ENCODE measurements around the gene SUSD4.

The SUSD4 gene

DNA sequence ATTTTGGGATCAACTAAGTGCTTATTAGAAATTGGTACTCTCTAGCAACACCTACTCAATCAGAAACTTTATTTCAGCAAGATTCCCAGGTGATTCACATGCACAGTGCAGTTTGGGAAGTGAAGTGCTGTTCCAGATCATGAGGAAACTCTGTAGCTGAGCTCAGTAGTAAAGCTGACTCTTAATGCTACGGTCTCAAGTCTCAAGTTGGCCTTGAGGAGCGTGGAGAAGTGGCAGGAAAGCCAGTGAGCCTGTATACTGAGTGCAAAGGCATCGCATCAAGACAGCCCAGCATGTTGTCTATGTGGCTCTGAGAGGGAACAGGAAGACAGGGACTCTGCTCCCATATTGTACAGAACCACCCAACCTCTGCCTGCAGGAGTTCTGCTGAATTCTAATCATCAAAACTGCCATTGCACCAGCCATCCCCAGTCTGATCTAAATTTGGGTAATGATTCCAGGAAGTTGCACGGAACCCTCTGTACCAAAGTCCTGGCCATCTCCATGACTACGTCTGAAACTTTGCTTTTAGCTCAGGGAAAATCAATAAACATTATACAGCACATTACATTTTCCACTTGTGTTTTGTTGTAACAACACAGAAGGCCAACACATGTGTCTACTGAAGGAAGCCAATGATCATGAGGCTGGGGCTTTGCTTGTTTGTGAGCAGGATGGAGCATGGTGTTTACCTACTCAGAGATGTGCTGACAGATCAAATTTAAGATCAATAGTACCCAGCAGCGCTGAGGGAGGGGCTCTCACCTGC lies 115.8 kb downstream of the SUSD4 start:
- no peak for DNase-seq

DNA sequence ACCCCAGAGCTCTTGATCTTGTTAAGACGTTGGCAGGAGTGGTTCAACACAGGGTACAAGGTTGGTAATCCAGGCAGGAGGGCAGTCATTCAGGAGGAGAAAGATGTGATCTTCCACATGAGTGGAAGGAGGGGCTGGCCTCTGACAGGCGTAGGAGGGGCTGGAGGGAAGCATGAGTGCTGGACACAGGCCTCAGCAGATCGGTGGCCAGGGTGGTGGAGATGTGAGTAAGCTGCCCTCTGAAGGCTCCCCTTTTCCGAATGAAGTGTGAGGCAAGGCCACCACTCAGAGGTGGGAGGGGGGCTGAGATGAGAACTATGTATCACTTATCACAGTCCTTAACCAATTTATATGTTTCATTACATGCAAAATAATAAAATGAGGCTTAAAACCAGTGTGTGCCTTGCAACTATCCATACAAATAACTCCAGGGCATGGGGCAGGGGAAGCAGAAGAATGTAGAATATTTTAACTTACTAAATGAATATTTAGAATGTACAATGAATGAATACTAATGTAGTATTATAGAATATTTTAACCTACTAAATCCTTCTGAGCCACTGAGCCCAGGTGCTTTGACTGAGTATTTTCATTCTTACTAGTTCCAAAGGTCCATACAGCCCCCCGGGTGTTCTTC lies 117.4 kb downstream of the SUSD4 start:
- DNase-seq: no peak

DNA sequence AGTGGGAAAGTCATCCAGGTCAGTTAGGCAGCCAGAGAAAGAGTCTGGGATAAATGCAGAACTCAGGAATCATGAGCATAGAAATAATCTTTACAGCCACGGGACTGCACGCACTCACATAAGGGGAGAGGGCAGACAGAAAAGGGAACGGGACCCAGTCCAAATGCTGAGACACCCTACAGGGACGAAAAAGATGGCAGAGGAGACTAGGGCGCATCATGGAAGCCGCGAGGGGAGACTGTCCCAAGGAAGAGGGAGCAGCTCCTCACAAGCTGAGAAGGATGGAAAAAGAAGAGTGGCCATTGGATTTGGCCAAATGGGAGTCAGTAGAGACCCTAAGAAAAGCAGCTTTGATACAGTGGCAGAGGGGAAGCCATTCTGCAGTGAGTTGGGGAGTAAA lies 118.0 kb downstream of the SUSD4 start:
- no peak for DNase-seq

DNA sequence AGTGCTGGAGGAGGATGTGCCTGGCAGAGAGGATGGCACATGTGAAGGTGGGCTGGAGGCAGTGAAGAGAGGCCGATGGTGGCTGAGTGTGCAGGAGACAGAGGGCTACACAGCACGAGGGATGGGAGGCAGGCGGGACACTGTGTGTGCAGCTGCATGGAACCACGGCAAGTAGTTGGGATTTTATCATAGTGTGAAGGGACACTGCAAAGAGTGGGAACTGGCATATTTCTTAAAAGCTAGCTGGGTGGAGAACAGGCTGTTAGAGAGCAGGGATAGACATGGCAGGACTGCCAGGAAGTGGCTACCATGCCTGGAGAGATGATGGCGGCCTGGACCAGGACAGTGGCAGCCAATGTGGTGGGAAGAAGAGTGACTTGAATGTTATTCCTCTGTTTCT lies 118.6 kb downstream of the SUSD4 start:
- DNase-seq: no peak

DNA sequence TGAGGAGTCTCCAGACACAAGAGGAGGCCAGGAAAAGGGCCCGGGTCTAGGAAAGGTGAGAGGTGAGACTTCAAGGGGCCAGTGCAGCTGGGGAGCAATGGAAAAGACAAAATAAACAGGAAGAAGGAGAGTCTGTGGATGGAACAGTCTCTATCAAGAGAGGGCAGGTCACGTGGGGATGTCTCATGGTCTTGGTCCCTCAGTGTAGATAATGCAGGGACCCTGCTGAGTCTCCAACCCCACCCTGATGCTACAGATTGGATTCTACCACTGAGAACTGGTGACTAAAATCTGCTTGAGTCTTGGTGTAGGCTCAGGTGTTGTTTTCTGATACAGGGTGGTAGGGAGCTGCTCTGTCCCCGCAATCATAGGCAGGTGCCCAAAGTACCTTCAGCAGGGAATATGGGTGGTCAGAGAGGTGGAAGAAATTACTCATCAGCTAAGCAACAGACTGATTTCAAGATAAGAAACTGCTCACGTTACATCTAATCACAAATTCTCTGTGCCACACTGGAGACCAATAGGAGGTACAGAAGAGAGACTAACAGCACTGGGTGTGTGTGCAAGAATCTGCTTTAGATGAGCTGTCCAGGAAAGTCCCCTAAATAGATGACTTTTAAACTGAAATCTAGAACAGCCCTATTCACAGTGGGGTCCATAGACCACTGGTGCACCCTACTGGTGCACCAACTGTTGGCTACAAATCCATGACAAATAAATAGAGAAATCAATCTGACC lies 119.4 kb downstream of the SUSD4 start:
- no peak for DNase-seq

DNA sequence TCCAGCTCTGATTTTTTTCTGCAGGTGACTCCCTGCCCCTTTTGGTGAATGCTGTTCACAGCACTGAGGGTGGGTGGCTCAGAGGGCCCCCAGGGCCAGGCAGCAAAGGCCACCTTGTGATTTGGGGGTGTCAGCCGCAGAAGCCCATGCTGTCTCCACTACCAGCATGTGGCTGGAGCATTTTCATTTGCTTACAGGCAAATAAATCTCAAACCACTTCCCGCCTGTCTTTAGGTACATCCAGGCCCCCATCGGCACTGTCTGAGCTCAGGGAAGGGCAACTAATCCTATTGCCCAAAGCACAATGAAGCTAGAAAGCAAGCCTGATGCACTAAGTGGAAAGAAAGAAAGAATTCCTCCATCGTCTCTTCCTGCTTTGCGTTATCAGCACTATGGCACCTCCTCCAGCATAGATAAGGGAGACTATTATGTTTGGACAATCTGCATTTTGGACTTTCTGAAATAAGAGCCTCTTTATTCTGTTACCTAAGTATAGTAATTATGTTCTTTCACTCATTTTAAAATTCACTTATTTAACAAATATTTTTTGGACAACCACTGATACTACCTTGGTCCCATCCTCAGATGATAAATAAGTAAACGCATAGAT lies 120.4 kb downstream of the SUSD4 start:
- DNase-seq: no peak

DNA sequence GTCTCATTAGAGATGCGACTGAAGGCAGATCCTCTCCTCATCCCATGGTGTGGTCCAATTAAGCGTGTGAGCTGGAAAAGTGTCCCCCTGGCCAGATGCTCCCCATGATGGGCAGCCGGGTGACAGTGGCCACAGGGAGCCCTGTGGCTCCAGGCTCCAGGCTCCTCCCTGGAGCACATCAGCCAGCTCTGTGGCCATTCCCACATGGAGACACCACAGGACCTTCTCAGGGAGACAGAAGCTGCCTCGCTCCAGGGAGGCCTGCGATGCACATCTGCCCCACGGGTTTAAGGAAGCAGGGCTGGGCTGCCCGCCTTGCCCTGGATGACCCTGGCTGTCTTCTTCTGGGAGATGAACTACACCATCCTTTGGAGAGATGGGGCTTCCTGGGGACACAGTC lies 121.0 kb downstream of the SUSD4 start:
- no peak for DNase-seq

DNA sequence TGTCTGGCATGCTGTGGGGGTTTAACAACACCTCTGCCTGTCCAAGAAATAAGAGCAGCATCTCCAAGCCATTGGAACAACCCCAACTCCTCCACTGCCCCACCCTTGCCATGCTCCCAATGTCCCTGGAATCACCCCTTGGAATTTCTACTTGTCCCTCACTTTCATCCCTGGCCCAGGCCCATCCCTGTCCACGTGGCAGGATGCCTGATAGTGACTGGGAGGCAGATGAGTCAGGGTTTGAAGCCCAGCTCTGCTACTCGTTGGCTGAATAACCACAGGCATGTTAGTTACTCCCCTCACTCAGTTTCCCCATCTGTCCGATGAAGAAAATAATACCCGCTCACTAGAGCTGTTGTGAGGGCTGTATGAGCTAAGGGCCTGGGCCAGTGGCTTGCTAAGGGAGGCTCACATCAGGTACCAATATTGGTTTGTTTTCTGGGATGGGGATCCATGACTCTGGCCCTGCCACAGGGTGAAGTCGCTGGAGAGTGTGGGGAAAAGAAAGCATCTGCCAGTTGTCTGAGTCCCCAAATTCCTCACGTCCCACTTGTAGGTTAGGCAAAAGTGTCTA lies 121.5 kb downstream of the SUSD4 start:
- no peak for DNase-seq

DNA sequence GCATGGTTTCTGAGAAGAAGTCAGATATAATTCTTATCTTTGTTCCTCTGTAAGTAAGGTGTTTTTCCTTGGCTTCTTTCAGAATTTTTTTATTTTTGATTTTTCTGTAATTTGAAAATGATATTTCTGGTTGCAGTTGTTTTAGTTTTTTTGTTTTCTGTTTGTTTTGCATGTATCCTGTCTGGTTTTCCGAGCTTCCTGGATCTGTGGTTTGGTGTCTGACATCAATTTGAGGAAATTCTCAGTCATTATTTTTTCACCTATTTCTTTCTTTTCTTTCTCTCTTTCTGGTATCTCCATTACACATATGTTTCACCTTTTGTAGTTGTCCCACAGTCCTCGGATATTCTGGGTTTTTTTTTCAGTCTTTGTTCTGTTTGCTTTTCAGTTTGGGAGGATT lies 123.9 kb downstream of the SUSD4 start:
- DNase-seq: no peak

DNA sequence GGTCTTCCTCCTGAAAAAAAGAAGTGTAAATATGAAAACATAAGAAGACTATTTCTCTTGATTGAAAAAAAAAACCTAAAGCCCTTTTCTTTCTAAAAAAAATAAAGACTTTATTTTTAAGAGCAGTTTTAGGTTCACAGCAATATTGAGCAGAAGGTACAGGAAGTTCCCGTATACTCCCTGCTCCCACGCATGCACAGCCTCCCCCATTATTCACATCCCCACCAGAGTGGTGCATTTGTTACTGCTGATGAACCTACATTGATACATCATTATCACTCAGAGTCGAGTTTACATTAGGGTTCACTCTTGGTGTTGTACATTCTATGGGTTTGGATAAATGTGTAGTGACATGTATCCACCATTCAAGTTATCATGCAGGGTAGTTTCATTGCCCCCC lies 128.9 kb downstream of the SUSD4 start:
- DNase-seq: no peak

DNA sequence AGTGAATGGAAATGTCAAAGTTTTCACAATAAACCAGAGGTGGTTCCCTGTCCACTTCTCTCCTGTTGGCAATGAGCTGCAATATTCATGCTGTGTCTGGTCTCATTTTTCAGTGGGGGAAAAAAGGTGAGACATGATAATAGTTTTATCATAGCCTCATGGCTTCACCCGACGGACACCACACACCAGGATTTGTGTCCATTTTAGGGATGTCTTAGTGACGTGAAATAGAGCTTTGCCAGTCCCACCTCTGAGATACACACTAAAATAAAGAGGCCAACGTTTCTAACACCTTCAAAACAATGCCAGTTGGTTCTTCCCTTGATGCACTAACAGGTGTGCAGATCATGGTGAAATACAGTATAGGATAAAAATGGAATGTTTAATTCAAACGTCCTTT lies 129.4 kb downstream of the SUSD4 start:
- DNase-seq: no peak

DNA sequence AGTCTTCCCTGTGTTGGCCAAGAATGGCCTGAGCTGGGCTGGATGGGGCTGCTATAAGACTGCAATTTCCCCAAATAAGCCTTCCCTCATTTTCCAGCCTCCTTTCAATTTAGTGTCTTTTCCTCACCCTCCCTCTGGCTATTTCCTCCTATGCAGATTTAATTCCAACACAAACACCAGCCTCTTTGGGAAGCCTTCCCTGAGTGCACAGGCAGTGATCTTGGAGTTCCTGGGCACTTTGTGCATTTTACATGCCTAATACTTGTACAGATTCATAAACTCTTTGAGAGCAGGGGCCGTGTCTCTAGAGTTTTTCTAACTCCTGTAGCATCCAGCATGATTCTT lies 129.8 kb downstream of the SUSD4 start:
- no peak for DNase-seq

DNA sequence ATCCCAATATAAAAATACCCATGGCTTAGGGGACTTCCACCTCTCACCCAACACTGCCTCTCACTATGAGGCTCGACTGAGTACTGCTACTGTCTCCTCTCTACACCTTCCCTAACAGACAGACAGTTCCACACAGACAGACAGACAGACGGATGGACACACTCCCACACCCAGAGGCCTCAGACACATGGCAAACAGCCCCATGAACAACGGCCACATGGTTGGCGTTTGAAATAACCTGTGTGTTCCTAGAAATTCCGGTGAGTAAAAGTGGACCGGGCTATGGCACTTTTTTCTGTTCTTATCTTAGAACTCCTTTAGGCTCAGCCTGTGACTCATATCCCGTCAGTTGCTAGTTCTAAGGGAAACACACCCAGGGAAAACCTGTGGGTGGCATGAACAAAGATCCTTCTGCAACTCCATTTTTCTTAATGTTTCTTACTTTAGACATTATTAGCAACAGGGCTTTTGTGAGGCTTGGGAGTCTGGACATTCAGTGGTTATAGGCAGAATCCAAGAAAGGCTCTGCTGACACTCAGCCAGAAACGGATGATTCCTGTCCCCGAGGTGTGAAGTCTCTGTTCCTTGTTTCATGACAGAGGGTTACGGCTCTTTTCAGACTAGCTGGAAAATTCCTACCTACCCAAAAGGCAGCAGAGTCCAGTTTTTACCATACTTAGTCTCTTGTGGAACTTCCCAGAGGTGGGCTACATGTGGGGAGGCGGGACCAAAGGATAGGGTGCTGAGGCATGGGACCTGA lies 130.4 kb downstream of the SUSD4 start:
- DNase-seq: no peak

DNA sequence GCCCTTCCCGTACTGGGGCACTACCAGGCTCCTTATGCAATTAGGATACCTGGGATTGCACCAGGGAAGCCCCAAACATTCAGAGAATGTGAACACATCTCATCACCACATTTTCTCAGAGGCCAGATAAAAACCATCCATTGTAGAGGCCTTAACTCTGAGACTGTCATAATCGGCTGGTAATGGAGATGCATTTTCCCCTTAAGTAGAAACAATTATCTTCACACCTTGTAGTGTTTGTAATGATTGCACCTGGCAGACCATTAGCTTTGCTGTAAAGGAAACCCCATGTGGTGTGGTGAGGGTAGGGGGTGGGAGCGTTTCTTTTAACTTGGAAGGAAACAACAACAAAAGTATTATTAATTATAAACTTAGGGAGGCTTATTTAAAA lies 131.0 kb downstream of the SUSD4 start:
- no peak for DNase-seq

DNA sequence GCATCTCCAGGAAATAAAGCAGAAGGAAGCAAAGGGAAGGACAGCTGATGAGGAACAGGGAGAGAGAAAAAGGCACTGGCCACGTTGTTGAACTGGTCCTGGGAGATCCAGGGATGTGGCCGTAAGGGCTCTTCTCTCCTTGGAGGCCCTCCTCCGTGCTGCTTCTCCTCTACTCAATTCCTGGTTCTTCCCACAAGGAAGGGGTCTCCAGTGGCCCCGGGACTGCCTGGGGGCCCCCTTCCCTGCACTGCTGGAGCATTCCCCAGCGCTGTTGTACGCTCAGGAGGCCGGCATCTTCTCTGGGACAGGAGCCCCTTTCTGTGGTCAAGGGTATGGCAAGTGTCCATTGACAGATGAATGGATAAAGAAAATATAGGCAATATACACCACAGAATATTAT lies 132.4 kb downstream of the SUSD4 start:
- no peak for DNase-seq

DNA sequence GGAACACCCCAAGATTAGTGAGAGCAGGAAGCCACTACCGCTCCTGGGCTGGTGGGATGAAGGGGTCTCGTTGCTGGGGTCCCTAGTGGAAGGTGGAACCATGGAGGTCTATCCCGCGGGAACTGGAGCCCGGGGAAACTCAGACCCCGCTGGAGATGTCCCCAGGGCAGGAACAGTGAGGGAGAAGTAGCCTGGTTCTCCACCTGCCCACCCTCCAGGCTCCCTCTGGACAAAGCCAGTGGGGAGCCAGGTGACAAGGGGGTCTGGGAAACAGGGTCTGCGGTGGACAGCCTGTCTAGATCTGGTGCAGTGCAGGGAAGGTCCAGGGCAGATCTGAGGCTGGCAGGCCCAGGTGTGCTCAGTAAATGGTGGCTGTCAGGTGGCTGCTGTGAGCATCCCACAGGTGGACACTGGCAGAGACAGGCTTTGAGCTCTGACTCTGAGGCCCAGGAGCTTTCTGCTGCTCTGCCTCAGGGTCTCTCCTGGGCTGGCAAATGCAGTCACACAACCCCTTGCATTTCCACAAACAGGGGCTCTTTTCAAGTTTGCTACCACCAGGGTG lies 132.9 kb downstream of the SUSD4 start:
- DNase-seq: no peak

DNA sequence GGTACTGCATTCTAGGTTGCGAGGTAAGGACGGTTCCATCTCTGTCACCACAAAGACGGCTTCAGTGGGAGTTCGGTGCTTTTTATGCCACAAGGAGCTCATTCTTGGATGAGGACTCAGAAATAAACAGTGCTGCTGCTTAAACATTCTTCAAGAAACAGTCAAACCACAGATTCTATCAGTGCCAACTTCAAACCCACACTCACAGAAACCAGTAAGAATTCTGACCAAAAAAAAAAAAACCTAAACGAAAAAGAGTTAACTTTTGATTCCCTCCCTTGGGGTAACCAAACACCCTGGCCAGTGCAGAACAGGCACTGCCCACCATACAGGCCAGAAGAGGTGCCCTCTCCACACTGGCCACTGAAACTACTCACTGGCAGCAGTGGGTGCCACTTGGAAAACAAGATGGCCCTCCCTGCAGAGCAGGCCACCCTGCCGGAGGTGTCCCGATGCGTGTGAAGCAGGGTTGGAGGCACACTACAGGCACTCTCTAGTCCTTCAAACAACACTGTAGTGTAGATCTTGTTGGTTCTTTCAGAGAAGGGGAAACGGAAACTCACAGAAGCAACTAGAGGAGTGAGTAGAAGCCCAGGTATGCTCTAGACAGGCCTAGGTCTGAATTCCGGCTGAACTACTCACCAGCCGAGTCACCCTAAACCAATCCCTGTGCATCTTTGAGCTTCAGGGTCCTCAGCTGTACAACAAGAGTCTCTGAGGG lies 133.7 kb downstream of the SUSD4 start:
- DNase-seq: no peak

DNA sequence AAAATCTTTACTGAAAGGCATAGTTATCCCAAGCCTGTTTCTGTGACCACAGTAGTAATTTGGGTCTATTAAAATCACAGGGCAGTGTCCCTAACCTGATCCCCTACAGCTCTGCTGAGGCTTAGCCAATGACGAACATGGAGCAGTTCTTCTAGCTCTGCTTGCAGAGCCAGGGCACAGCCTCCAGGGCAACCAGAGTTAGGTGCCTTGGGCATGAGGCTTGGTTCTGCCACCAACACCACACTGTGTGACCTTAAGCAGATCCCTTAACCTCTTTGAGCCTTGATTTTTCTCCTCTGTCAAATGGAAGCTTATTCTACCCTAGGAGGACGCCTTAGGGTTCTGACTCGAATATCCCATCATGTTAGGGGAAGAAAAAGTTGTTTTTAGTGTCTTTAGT lies 134.2 kb downstream of the SUSD4 start:
- no peak for DNase-seq

DNA sequence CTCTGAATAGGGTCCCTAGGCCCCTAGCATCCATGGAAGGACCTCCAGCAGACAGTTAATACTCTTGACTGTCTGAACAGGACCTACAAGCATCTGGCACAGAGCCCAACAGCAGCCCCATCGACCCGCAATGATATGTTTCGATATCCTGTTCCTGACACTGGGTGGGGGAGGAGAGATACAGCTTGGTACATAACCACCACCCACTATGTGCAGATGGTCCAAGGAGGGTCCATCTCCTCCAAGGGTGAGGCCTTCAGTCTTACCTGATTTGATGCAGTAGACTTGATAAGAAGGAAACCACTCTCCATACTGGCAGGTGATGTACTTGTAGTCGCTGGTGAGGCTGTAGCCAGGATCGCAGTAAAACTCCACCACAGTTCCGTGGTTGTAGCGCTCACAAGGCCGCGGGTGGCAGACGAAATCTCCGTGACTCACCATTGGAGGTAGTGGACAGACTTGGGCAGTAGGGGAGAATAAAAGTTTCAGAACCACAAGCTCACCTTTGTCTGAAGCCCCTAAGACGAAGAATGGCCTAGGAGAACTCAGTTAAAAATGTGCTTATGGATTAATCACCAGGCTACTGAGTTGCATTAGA lies 134.9 kb downstream of the SUSD4 start:
- no peak for DNase-seq

DNA sequence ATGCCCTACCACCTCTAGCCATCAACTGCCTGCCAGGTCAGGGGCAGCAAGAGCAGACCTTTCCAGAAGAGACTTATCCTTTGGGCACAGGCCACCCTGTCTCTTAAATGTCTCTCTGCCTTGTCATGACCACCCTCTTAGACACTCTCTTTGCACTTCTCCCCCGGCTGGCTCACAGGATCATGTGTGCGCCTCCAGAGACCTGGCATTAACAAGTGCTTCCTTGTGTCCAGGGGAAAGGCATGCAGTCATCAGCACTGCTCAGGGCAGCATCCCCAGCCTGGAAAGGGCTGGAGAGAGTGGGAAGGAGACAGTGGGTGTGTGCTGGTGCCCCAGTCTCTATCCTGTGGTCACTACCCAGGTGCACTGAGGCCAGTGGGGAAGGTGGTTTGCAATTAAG lies 135.8 kb downstream of the SUSD4 start:
- no peak for DNase-seq

DNA sequence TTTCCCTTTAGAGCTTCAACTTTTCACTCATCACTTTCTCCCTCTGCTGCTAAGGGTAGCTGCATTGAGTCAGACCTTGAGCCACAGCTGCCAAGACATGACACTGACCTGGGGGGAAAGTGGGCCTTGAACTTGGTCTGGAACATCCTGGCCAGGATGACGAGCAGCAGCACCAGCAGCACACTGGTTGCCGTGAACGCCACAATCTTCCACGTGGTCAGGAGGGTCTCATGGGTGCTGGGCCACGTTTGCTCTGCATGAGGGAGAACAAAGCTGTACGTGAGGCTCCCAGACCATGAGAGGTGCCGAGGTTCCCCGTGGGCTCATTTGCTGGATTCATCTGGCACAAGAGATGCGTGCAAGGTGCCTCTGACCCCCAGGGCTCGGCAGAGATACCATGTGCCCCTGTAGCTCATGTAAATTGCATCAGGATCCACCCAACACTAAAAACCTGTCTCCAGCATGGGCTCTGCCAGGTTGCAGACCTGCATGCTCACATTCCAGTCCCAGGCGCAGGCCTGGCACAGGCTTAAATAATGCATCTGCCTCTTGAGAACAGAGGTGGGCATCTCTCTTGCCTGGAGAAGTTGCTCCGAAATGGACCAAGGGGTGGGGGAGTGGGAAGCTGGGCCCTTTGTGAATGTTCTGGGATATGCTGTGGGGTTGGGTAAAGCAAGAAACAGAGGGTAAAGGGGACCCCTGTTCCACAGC lies 136.3 kb downstream of the SUSD4 start:
- DNase-seq: no peak
